OCI-LY1 (cell line): ENCODE results near the gene ACSBG1.

Source experiments
- CTCF ChIP-seq: fragments of 200-600 bp; sonication (generic), shearing (Covaris generic); IDR thresholded peaks from 2 replicates; pipeline ENCODE4 v1.5.1; 2017; ENCODE audit warnings: mild to moderate bottlenecking, antibody characterized with exemption, low read length, moderate library complexity, mixed read lengths
- EZH2 ChIP-seq: fragments of 200-600 bp; sonication (generic), shearing (Covaris generic); IDR thresholded peaks from 2 replicates; pipeline ENCODE4 v1.8.0; 2017; ENCODE audit warnings: borderline replicate concordance, mixed run types, mild to moderate bottlenecking, antibody characterized with exemption, low read length, moderate library complexity, mixed read lengths

- no peak for TF ChIP-seq CTCF
- TF ChIP-seq EZH2 = no peak
Measured at GRCh38 chr15:78229431-78230406, 4.6 kb downstream of the ACSBG1 start.
